Suprapubic skin (tissue), 4 donors: ENCODE data around the gene GOLT1A. TPM values are rescaled to one million over a fixed set of nuclear protein-coding genes. Genes with fewer than 3 reads are reported as not detected.

Source experiments
- DNase-seq, 2 donors: peaks; one replicate each; pipeline ENCODE4 v3.0.0-alpha.2; 2019; ENCODE audit warnings: low spot score in 2 of 2
- H3K27ac ChIP-seq: fragments of 200-600 bp; sonication (generic); one replicate; pipeline ENCODE4 v1.5.1; 2019
- H3K27me3 ChIP-seq: fragments of 200-600 bp; sonication (generic); one replicate; pipeline ENCODE4 v1.5.1; 2019
- H3K36me3 ChIP-seq: fragments of 200-600 bp; sonication (generic); one replicate; pipeline ENCODE4 v1.5.1; 2019
- H3K4me1 ChIP-seq: fragments of 200-600 bp; sonication (generic); one replicate; pipeline ENCODE4 v1.5.1; 2019
- H3K4me3 ChIP-seq: fragments of 200-600 bp; sonication (generic); one replicate; pipeline ENCODE4 v1.5.1; 2019; ENCODE audit warnings: mild to moderate bottlenecking
- H3K9me3 ChIP-seq: fragments of 200-600 bp; sonication (generic); one replicate; pipeline ENCODE4 v1.5.1; 2019
- CTCF ChIP-seq, 2 donors: fragments of 200-600 bp in 1 of 2; fragments of 450-650 bp in 1 of 2; sonication (generic) in 1 of 2; IDR thresholded peaks; one replicate each; pipeline ENCODE4 v1.5.1; 2016 to 2019; ENCODE audit warnings: antibody characterized with exemption in 2 of 2, mild to moderate bottlenecking in 1 of 2, moderate library complexity in 1 of 2
- EP300 ChIP-seq: sonication (generic); formaldehyde crosslinking; IDR thresholded peaks from one replicate; pipeline ENCODE4 v1.6.1; 2017; ENCODE audit warnings: antibody characterized with exemption
- POLR2A ChIP-seq, 2 donors: fragments of 450-650 bp; IDR thresholded peaks; one replicate each; pipeline ENCODE4 v1.6.1; 2017; ENCODE audit warnings: antibody characterized with exemption in 2 of 2, mild to moderate bottlenecking in 2 of 2, moderate library complexity in 2 of 2
- POLR2AphosphoS5 ChIP-seq, 3 donors: sonication (generic); formaldehyde crosslinking; IDR thresholded peaks; one replicate each; pipeline ENCODE4 v1.6.1; 2017; ENCODE audit warnings: antibody characterized with exemption in 3 of 3
- WGBS: methylation state at CpG from one replicate; pipeline ENCODE4 v1.1.5; 2018; 5-methylcytosine and 5-hydroxymethylcytosine counted together
- total RNA-seq, 4 donors: library from RNA; depleted of rRNA; stranded (reverse); fragments of >200 nt; gene quantifications; one replicate each; pipeline ENCODE4 v1.1.0, GENCODE V29; 2016

The GOLT1A gene
- total RNA-seq, 4 donors from 2014 or later, result not detected

- H3K27ac ChIP-seq, result no peak overlapping the region
- no peaks in the 10 kb centered on the region for H3K9me3 ChIP-seq
- no peaks in the 10 kb centered on the region for H3K27me3 ChIP-seq
- no peak for TF ChIP-seq POLR2A (IDR thresholded peaks at IDR 0.05)
- no peak for DNase-seq
- H3K4me3 ChIP-seq, result no peak overlapping the region
- H3K4me1 ChIP-seq, result peaks cover 10% of the 10 kb centered on the region
- H3K36me3 ChIP-seq, result no peaks in the 10 kb centered on the region
- 89% methylated on average over 3 of the region's 3 CpGs for WGBS
These were observed 1.1 kb downstream of the GOLT1A start for GRCh38 chr1:204212715-204213114.

DNA sequence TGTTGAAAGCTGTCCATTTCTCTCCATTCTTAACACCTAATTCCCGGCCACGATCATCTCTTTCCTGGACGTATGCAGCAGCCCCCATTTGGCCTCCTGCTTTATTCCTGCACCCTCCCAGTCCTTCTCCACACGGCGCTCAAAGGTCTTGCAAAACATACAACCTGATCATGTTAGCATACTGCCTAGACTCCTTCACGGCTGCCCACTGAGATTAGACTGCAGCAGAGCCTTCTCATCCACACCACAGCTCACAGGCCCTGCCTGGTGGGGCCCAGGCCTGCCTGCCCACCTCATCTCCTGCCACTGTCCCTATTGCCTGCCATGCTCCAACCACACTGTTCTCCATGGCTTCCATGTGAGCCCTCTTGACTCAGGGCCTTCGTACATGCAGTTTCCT lies 2.7 kb downstream of the GOLT1A start:
- peak; percentile 40 to 50 for DNase-seq
- 87% methylated on average over 7 of the region's 7 CpGs for WGBS
- no peaks in the 10 kb centered on the region for H3K9me3 ChIP-seq
- H3K27ac ChIP-seq, result no peak overlapping the region
- H3K4me3 ChIP-seq, result no peak overlapping the region
- H3K27me3 ChIP-seq, result no peaks in the 10 kb centered on the region
- TF ChIP-seq POLR2A (IDR thresholded peaks at IDR 0.05) (no peak), POLR2AphosphoS5 (IDR thresholded peaks at IDR 0.05) (no peak), CTCF (IDR thresholded peaks at IDR 0.05) (no peak), EP300 (no peak)
- no peaks in the 10 kb centered on the region for H3K36me3 ChIP-seq
- H3K4me1 ChIP-seq, result peaks cover 22% of the 10 kb centered on the region

DNA sequence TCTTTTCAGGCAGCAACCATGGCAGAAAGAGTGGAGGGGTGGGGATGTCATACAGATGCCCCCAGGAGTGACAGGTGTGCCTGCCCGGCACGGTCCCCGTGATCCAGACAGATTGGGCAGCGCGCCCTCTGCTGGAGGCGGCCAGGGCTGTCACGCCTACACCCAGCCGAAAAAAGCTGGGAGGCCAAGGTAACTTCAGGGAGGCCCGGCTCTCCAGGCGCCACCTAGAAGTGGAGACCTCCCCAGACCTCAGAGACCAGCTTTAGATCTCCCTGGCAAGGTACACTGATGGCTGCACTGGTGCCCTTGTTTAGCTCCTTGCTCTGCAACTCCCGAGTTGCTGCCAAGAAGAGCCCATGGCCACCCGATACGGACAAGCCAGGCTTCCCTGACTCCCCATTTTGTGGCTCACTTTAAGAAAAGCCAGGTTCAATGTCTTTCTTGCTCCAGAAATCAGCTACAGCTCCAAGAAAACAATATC lies 6.6 kb downstream of the GOLT1A start:
- Histone ChIP-seq H3K27me3 (no peaks in the 10 kb centered on the region), H3K9me3 (no peaks in the 10 kb centered on the region), H3K4me3 (no peak overlapping the region), H3K27ac (no peak overlapping the region), H3K4me1 (peaks cover 17% of the 10 kb centered on the region), H3K36me3 (no peaks in the 10 kb centered on the region)
- DNase-seq, result peak; percentile 73 to 87
- 15% methylated on average over 12 of the region's 13 CpGs for WGBS
- TF ChIP-seq POLR2AphosphoS5 (IDR thresholded peaks at IDR 0.05), result no peak
- TF ChIP-seq CTCF (IDR thresholded peaks at IDR 0.05), result peak; percentile 40 to 93
- no peak for TF ChIP-seq POLR2A (IDR thresholded peaks at IDR 0.05)

- Histone ChIP-seq H3K9me3 (no peaks in the 10 kb centered on the region), H3K4me1 (peaks cover 17% of the 10 kb centered on the region), H3K27ac (no peak overlapping the region), H3K4me3 (no peak overlapping the region), H3K36me3 (no peaks in the 10 kb centered on the region), H3K27me3 (no peaks in the 10 kb centered on the region)
- 31% methylated on average over 2 of the region's 2 CpGs for WGBS
- TF ChIP-seq CTCF (IDR thresholded peaks at IDR 0.05) (no peak), EP300 (no peak), POLR2A (IDR thresholded peaks at IDR 0.05) (no peak)
- DNase-seq, result peak in 1 of 2 donors; percentile 7
These were observed 7.7 kb downstream of the GOLT1A start for GRCh38 chr1:204206121-204206520.

DNA sequence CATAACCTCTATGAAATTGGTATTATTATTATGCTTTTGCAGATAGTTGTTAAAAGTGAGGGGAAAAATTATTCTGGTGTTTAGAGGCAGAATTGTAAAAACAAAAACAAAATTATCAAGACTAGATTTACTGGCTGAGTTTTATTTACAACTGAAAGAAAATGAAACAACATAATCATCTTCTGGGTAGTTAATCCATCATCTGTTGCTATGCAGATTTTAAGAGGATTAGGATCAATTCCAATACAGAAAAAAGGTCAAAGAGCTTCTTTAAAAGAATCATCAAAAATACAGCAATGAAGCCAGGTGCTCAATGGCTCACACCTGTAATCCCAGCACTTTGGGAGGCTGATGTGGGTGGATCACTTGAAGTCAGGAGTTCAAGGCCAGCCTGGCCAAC lies 8.3 kb downstream of the GOLT1A start:
- no peaks in the 10 kb centered on the region for H3K27me3 ChIP-seq

More for the DNA sequence above, 8.3 kb downstream of the GOLT1A start:
- Histone ChIP-seq H3K27ac (no peak overlapping the region), H3K4me1 (peaks cover 17% of the 10 kb centered on the region), H3K36me3 (no peaks in the 10 kb centered on the region), H3K4me3 (no peak overlapping the region), H3K9me3 (no peaks in the 10 kb centered on the region)
- no peak for TF ChIP-seq POLR2AphosphoS5 (IDR thresholded peaks at IDR 0.05)
- TF ChIP-seq CTCF (IDR thresholded peaks at IDR 0.05), result no peak
- TF ChIP-seq EP300, result no peak
- no peak for TF ChIP-seq POLR2A (IDR thresholded peaks at IDR 0.05)
- DNase-seq, result no peak
